ENCODE measurements around the gene OR2A12.

The OR2A12 gene

DNA sequence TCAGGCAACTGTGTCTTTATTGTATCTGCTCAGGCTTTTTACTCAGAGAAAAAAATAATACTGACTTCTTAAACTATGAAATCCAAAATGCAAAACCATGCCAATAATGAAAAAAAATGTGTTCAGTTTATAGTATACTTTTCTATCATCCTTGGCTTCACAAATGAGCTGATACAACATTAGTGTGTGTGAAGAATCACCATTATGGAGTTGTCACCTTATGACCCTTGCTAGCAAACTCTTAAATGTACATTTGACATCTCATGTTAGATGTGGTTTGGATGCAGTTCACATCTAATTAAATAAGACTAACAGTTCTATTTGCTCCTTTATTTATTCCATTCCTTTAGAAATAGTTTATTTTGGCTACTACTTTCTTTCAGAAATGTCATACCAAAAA, 19.1 kb downstream of the OR2A12 start:
- DNase-seq (ENCODE audit: low spot score) (no peak), ATAC-seq (ENCODE audit: low read depth) (no peak)
- Histone ChIP-seq H3K9me3 (ENCODE audit: severe bottlenecking) (no peaks in the 10 kb centered on the region), H3K36me3 (ENCODE audit: low read depth) (no peaks in the 10 kb centered on the region), H3K27ac (ENCODE audit: poor library complexity, severe bottlenecking) (no peak overlapping the region), H3K4me3 (ENCODE audit: severe bottlenecking) (no peak overlapping the region), H3K27me3 (ENCODE audit: insufficient read depth, poor library complexity, severe bottlenecking) (peaks cover 6% of the 10 kb centered on the region), H3K4me1 (ENCODE audit: insufficient read depth, poor library complexity, severe bottlenecking) (no peaks in the 10 kb centered on the region)
- TF ChIP-seq, protein P1, sequence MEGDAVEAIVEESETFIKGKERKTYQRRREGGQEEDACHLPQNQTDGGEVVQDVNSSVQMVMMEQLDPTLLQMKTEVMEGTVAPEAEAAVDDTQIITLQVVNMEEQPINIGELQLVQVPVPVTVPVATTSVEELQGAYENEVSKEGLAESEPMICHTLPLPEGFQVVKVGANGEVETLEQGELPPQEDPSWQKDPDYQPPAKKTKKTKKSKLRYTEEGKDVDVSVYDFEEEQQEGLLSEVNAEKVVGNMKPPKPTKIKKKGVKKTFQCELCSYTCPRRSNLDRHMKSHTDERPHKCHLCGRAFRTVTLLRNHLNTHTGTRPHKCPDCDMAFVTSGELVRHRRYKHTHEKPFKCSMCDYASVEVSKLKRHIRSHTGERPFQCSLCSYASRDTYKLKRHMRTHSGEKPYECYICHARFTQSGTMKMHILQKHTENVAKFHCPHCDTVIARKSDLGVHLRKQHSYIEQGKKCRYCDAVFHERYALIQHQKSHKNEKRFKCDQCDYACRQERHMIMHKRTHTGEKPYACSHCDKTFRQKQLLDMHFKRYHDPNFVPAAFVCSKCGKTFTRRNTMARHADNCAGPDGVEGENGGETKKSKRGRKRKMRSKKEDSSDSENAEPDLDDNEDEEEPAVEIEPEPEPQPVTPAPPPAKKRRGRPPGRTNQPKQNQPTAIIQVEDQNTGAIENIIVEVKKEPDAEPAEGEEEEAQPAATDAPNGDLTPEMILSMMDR (IDR thresholded peaks at IDR 0.05; ENCODE audit: poor library complexity, severe bottlenecking) = no peak

DNA sequence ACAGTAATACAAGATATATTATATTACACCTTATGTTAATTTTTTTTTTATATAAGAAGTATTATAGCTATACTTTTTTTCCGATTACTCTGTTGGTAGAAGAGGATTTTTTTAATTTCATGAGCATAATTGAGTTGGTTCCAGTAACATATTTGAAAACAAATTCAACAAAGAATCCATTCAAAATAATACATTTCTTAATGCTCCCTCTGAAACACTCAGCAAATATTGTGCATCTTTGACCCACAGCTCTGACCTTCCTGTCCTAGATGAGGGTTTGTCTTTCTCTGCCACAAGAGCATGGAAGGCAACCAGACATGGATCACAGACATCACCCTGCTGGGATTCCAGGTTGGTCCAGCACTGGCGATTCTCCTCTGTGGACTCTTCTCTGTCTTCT, 23.2 kb downstream of the OR2A12 start, which contains the start of gene OR2A2:
TSS of gene OR2A2 (plus strand) at position 301 of the 400 bp plus-strand sequence. CDS start at position 301, 0 bp downstream.
- DNase-seq (ENCODE audit: low spot score) (no peak), ATAC-seq (ENCODE audit: low read depth) (no peak)
- no peaks in the 10 kb centered on the region for H3K4me1 ChIP-seq (ENCODE audit: insufficient read depth, poor library complexity, severe bottlenecking)
- H3K27me3 ChIP-seq (ENCODE audit: insufficient read depth, poor library complexity, severe bottlenecking) = peaks cover 3% of the 10 kb centered on the region
- no peak within 1 kb of the TSS for H3K4me3 ChIP-seq (ENCODE audit: severe bottlenecking)
- no peaks in the 10 kb centered on the region for H3K36me3 ChIP-seq (ENCODE audit: low read depth)
- H3K27ac ChIP-seq (ENCODE audit: poor library complexity, severe bottlenecking) = no peak within 1 kb of the TSS
- TF ChIP-seq, protein P1 (IDR thresholded peaks at IDR 0.05; ENCODE audit: poor library complexity, severe bottlenecking) = no peak
- no peaks in the 10 kb centered on the region for H3K9me3 ChIP-seq (ENCODE audit: severe bottlenecking)

DNA sequence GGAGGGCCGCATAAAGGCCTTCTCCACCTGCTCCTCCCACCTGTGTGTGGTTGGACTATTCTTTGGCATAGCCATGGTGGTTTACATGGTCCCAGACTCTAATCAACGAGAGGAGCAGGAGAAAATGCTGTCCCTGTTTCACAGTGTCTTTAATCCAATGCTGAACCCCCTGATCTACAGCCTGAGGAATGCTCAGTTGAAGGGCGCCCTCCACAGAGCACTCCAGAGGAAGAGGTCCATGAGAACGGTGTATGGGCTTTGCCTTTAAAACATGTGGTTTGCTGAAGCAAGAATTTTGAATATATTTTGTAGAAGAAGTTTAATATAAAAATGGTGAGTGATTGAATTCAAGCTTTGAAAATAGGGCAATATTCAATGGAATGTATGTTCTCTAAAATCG, 24.2 kb downstream of the OR2A12 start:
- ATAC-seq (ENCODE audit: low read depth) (no peak), DNase-seq (ENCODE audit: low spot score) (no peak)
- Histone ChIP-seq H3K4me3 (ENCODE audit: severe bottlenecking) (no peak overlapping the region), H3K36me3 (ENCODE audit: low read depth) (no peaks in the 10 kb centered on the region), H3K27me3 (ENCODE audit: insufficient read depth, poor library complexity, severe bottlenecking) (peaks cover 6% of the 10 kb centered on the region), H3K27ac (ENCODE audit: poor library complexity, severe bottlenecking) (no peak overlapping the region), H3K9me3 (ENCODE audit: severe bottlenecking) (no peaks in the 10 kb centered on the region), H3K4me1 (ENCODE audit: insufficient read depth, poor library complexity, severe bottlenecking) (no peaks in the 10 kb centered on the region)
- TF ChIP-seq, protein P1 (IDR thresholded peaks at IDR 0.05; ENCODE audit: poor library complexity, severe bottlenecking) = no peak

DNA sequence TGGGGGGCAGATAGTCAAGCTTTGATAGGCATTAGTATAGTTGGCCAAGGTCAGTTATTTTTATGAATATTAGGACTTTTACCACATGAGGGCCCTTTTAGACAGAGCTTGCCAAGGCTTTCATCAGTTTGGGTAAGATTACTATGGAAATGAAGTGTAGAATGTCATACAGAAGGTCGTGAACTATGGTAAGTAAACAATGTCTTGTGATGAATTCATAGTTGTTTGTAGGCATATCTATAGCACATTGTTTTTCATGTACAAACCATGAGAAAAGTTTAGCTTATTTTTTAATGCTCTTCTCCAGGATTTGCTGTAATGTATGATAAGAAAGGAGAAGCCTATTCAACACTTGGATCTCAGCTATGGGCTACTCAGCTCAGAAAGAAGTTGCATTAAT, 27.6 kb downstream of the OR2A12 start:
- ATAC-seq (ENCODE audit: low read depth) = no peak
- H3K27me3 ChIP-seq (ENCODE audit: insufficient read depth, poor library complexity, severe bottlenecking) = peaks cover 3% of the 10 kb centered on the region
- TF ChIP-seq, protein P1 (IDR thresholded peaks at IDR 0.05; ENCODE audit: poor library complexity, severe bottlenecking) = no peak
- DNase-seq (ENCODE audit: low spot score) = no peak
- H3K9me3 ChIP-seq (ENCODE audit: severe bottlenecking) = no peaks in the 10 kb centered on the region
- no peak overlapping the region for H3K4me3 ChIP-seq (ENCODE audit: severe bottlenecking)
- no peaks in the 10 kb centered on the region for H3K36me3 ChIP-seq (ENCODE audit: low read depth)
- no peaks in the 10 kb centered on the region for H3K4me1 ChIP-seq (ENCODE audit: insufficient read depth, poor library complexity, severe bottlenecking)
- no peak overlapping the region for H3K27ac ChIP-seq (ENCODE audit: poor library complexity, severe bottlenecking)

DNA sequence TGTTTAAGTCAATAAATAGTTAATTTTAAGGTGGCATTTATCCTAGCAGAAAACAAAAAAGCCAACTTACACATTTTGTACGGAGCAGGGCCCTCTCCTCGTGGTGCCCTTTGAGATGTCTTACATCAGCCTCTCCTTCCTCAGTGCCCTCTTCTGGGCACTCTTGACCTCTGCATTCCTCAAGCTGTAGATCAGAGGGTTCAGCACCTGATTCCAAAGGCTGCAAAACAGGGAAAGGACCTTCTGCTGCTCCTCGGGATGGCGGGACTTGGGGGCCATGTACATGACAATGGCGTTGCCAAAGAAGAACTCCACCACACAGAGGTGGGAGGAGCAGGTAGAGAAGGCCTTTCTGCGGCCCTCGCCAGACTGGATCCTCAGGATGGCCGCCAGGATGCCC, 32.3 kb downstream of the OR2A12 start:
- DNase-seq (ENCODE audit: low spot score) (no peak), ATAC-seq (ENCODE audit: low read depth) (no peak)
- TF ChIP-seq, protein P1 (IDR thresholded peaks at IDR 0.05; ENCODE audit: poor library complexity, severe bottlenecking) = no peak

More for the DNA sequence above, 32.3 kb downstream of the OR2A12 start:
- Histone ChIP-seq H3K4me1 (ENCODE audit: insufficient read depth, poor library complexity, severe bottlenecking) (no peaks in the 10 kb centered on the region), H3K9me3 (ENCODE audit: severe bottlenecking) (no peaks in the 10 kb centered on the region), H3K4me3 (ENCODE audit: severe bottlenecking) (no peak overlapping the region), H3K27me3 (ENCODE audit: insufficient read depth, poor library complexity, severe bottlenecking) (peaks cover 3% of the 10 kb centered on the region), H3K36me3 (ENCODE audit: low read depth) (no peaks in the 10 kb centered on the region), H3K27ac (ENCODE audit: poor library complexity, severe bottlenecking) (no peak overlapping the region)

Data from RWPE2 (cell line).